ENCODE data around the gene FAM240B. TPM values are rescaled to one million over a fixed set of nuclear protein-coding genes. Genes with fewer than 3 reads are reported as not detected.

The FAM240B gene
- polyA plus RNA-seq, 1 donor from 2014 or later = not detected

GRCh38 chr9:38681747-38682227 is 38.1 kb downstream of the FAM240B start:
- Histone ChIP-seq H3K36me3 (ENCODE audit: insufficient read depth, low read length) (no peaks in the 10 kb centered on the region), H3K27me3 (ENCODE audit: insufficient read depth, low read depth, low read length) (no peaks in the 10 kb centered on the region), H4K20me1 (ENCODE audit: insufficient read depth) (no peaks in the 10 kb centered on the region), H3K9me3 (ENCODE audit: low read length) (no peaks in the 10 kb centered on the region), H3K27ac (ENCODE audit: low read length) (no peak overlapping the region), H3K4me3 (ENCODE audit: low read length) (no peak overlapping the region), H2AFZ (ENCODE audit: low read depth, low read length) (no peak overlapping the region), H3K79me2 (replicated peaks; ENCODE audit: insufficient read depth, low read length) (no peaks in the 10 kb centered on the region), H3K4me2 (ENCODE audit: low read length) (no peak overlapping the region), H3K9me2 (ENCODE audit: insufficient read depth, low read length) (no peaks in the 10 kb centered on the region), H3F3A (ENCODE audit: insufficient read depth, low read length, poor library complexity, severe bottlenecking) (no peaks in the 10 kb centered on the region), H3K9ac (ENCODE audit: low read length) (no peak overlapping the region)
- TF ChIP-seq POLR2AphosphoS5 (IDR thresholded peaks at IDR 0.05) (no peak), REST (IDR thresholded peaks at IDR 0.05; ENCODE audit: borderline replicate concordance) (no peak), SMC3 (conservative IDR thresholded peaks at IDR 0.05; ENCODE audit: poor library complexity) (no peak), CTCF (IDR thresholded peaks at IDR 0.05; ENCODE audit: poor library complexity, severe bottlenecking) (no peak), TAF1 (IDR thresholded peaks at IDR 0.05; ENCODE audit: low read depth) (no peak), MXI1 (conservative IDR thresholded peaks at IDR 0.05; ENCODE audit: poor library complexity, severe bottlenecking) (no peak), EP300 (conservative IDR thresholded peaks at IDR 0.05; ENCODE audit: poor library complexity, severe bottlenecking) (no peak), RAD21 (conservative IDR thresholded peaks at IDR 0.05) (no peak), EZH2 (IDR thresholded peaks at IDR 0.05; ENCODE audit: borderline replicate concordance, insufficient read depth, low read length, poor library complexity, severe bottlenecking) (no peak)

- H3K4me3 ChIP-seq (ENCODE audit: low read length) = no peak overlapping the region
- H2AFZ ChIP-seq (ENCODE audit: low read depth, low read length) = no peak overlapping the region
- H3K9ac ChIP-seq (ENCODE audit: low read length) = no peak overlapping the region
- no peaks in the 10 kb centered on the region for H3K27me3 ChIP-seq (ENCODE audit: insufficient read depth, low read depth, low read length)
- H3F3A ChIP-seq (ENCODE audit: insufficient read depth, low read length, poor library complexity, severe bottlenecking) = no peaks in the 10 kb centered on the region
- H3K27ac ChIP-seq (ENCODE audit: low read length) = no peak overlapping the region
- H3K79me2 ChIP-seq (replicated peaks; ENCODE audit: insufficient read depth, low read length) = no peaks in the 10 kb centered on the region
- no peak overlapping the region for H3K4me2 ChIP-seq (ENCODE audit: low read length)
- H3K9me2 ChIP-seq (ENCODE audit: insufficient read depth, low read length) = no peaks in the 10 kb centered on the region
- no peaks in the 10 kb centered on the region for H4K20me1 ChIP-seq (ENCODE audit: insufficient read depth)
- TF ChIP-seq REST (IDR thresholded peaks at IDR 0.05; ENCODE audit: borderline replicate concordance) = no peak
- no peak for TF ChIP-seq POLR2AphosphoS5 (IDR thresholded peaks at IDR 0.05)
- TF ChIP-seq RAD21 (conservative IDR thresholded peaks at IDR 0.05) = no peak
- TF ChIP-seq CTCF (IDR thresholded peaks at IDR 0.05; ENCODE audit: poor library complexity, severe bottlenecking) = no peak
- no peak for TF ChIP-seq EP300 (conservative IDR thresholded peaks at IDR 0.05; ENCODE audit: poor library complexity, severe bottlenecking)
- no peak for TF ChIP-seq EZH2 (IDR thresholded peaks at IDR 0.05; ENCODE audit: borderline replicate concordance, insufficient read depth, low read length, poor library complexity, severe bottlenecking)
- no peak for TF ChIP-seq SMC3 (conservative IDR thresholded peaks at IDR 0.05; ENCODE audit: poor library complexity)
- TF ChIP-seq TAF1 (IDR thresholded peaks at IDR 0.05; ENCODE audit: low read depth) = no peak
- no peak for TF ChIP-seq MXI1 (conservative IDR thresholded peaks at IDR 0.05; ENCODE audit: poor library complexity, severe bottlenecking)
- no peaks in the 10 kb centered on the region for H3K9me3 ChIP-seq (ENCODE audit: low read length)
- no peaks in the 10 kb centered on the region for H3K36me3 ChIP-seq (ENCODE audit: insufficient read depth, low read length)
Measured at GRCh38 chr9:38680837-38681445, 39.0 kb downstream of the FAM240B start.

All from neural cell (in vitro differentiated cells).